Choroid plexus epithelial cell (primary cell): Measurements from ENCODE around the gene KDM4C.
A peak's percentile ranks its signal among the peaks of the same experiment; 100 is the strongest.

Source experiments
- DNase-seq: peaks from one replicate; pipeline ENCODE4 v3.0.0-alpha.2; 2010; ENCODE audit warnings: low read depth
- H3K4me3 ChIP-seq: 2 replicates; pipeline ENCODE4 v1.5.1; 2011; ENCODE audit warnings: low read depth, mild to moderate bottlenecking, control low read depth, low read length, moderate library complexity
- CTCF ChIP-seq: conservative IDR thresholded peaks from 2 replicates; pipeline ENCODE4 v1.5.1; 2011; ENCODE audit warnings: low read depth, mild to moderate bottlenecking, control low read depth, inconsistent platforms, low read length, moderate library complexity

KDM4C gene

DNA sequence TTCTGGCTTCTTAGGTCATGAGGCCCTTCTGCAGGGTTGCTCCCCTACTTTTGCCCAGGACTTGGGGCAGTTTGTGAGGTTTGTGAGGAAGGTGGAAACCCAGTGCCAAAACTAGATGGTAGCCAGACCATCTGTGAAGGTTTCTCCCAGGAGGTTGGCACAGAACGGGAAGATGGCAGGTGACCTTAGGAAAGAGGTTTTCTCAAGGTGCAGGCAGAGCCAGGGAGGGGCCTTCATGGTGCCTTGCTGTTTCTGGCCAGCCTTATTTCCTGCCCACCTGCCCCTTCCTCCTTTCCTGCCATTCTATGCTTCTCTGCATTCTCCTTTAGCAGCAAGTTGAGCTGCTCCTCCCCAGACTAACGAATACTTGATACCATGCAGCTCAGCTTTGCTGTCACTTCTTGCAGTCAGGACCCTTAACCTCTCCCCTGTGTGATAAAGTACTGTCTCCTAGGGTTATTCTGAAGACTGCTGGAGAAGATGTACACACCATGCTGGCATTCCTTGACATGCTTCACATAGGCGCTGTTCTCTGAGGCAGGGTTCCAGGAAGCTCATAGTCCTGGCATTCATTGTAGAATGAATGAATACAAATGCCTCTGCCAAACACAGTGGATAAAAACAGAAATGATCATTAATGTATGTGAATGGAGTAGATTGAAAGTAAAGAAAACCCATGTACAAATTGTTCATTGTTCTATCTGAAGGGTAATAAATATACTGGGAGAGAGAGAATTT, 154.3 kb downstream of the KDM4C start:
- DNase-seq: no peak
- no peak overlapping the region for H3K4me3 ChIP-seq
- TF ChIP-seq CTCF: no peak

DNA sequence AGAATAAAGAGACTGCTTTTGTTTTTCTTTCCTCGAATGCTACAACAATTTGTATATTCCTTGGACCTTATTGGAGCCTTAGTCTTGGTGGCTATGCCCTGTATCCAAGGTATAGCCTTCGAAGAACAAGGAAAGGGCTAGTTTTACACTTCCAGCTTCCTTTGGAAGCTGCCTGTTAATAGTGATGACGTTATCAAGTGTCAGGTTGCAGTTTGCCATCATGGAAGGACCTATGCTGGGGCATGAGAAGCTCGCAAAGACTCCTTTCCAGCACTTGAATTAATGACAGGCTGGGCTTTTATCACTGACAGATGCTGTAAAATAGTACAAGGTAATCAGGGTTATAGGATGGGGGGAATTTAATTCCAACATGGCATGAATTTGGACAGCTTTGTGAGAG, 157.9 kb downstream of the KDM4C start:
- no peak for DNase-seq
- no peak for TF ChIP-seq CTCF
- H3K4me3 ChIP-seq: no peak overlapping the region

GRCh38 chr9:6917162-6917561, 159.4 kb downstream of the KDM4C start:
- H3K4me3 ChIP-seq: no peak overlapping the region
- DNase-seq: no peak
- no peak for TF ChIP-seq CTCF

DNA sequence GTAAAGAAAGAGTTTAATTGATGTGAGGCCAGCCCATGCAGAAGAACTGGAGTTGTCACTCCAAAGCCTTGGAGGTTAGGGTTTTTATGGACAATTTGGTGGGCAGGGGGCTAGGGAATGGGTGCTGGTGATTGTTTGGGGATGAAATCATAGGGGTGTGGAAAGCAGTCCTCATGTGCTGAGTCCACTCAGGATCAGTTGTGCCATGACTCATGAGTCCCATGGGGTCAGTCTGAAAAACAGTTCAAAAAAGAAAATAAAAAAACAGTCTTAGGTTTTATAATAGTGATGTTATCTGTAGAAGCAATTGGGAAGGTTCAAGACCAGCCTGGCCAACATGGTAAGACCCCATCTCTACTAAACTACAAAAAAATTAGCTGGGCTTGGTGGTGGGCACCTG, 162.3 kb downstream of the KDM4C start:
- H3K4me3 ChIP-seq: no peak overlapping the region
- DNase-seq: peak; percentile 59
- TF ChIP-seq CTCF: no peak

DNA sequence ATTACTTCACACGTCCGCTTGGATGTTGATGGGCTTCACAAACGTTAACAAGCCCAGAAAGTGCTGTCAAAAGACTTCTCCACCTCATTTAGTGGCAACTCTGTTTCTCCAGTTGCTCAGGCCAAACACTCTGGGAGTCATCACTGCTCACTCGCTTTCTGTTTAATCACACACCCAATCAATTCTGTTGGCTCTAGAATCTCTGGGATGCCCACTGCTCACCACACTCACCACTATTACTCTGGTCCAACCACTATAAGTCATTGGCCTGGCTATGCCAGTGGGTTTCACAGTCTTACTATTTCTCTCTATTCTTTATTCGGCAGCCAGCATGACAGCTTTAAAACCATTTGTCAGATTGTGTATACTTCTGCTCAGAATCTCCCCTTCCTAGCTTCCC, 163.5 kb downstream of the KDM4C start:
- no peak for TF ChIP-seq CTCF
- no peak overlapping the region for H3K4me3 ChIP-seq
- DNase-seq: no peak

- no peak for TF ChIP-seq CTCF
- no peak for DNase-seq
- H3K4me3 ChIP-seq: no peak overlapping the region
Observed at GRCh38 chr9:6922124-6922676, 164.4 kb downstream of the KDM4C start.

DNA sequence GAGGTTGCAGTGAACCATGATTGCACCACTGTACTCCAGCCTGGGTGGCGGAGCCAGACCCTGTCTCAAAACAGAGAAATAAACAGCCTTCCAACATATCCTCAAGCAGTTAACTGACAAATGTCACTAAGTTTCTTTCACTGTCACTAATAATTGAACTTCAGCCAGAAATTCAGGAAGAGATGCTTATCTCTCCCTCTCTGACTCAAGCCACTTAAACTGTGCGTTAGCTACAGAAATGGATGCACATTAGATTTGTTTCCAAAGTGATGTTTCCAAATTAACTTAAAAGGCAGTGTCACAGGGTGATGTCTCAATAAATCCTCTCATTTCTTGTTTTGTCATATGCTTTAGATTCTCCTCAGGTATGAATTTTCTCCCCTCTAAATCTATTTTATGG, 164.9 kb downstream of the KDM4C start:
- TF ChIP-seq CTCF: no peak
- no peak overlapping the region for H3K4me3 ChIP-seq
- no peak for DNase-seq
